NCI-H187 (cell line): Measurements from ENCODE around the gene NRIP1.
"Not testable (repeated sequence)": the region's sequence is repeated elsewhere in the genome, so short reads cannot be mapped to it uniquely, and the experiment has no call there.

Experiments used
- DNase-seq, 2 experiments: peaks; one replicate each; lab custom pipeline; 2025; lab: John Stamatoyannopoulos, UW

The NRIP1 gene

DNA sequence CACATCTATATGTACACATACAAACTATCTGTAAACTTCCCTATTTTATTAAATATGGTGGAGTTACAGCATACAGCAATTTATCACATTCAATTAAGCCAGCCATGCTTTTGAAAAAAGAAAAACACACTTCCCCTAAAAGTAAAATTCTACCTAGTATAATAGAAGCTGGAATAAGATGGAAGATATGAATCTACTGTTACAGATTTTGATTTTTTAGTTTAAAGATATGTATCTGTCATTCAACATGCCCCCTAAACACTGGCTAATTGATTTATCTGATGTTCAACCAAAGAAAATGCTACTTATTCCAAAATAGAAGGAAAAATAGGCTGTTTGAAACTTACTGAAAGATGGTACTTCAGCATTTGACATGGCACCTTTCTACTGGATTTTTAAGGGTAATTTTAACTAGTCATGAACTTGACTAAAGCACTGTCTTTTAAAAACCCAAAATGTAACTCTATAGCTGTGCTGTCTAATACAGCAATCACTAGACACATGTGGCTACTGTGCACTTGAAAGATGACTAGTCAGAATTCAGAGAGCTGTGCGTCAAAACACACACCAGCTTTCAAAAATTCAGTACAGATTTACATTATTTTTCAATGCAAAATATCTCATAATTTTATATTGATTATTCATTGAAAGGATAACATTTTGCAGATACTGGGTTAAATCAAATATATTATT is 25.0 kb downstream of the NRIP1 start:
- DNase-seq = no peak

DNA sequence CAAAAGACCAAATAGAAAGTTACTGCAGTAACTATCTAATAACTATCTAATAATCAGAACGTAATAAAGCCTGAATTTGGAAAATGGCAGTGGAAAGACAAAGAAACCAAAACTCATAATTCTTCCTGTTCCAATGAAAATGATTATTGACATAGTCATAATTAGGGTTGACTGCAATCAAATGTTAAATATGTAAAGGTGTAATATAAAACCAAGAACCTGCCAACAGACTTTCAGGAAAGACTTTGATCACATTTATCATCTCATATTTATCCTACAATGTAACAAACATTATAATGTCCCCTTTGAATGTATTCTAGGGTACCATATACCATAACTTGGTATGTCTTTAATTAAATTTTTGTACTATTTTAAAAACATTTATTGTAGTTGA is 26.9 kb downstream of the NRIP1 start:
- DNase-seq = no peak

DNA sequence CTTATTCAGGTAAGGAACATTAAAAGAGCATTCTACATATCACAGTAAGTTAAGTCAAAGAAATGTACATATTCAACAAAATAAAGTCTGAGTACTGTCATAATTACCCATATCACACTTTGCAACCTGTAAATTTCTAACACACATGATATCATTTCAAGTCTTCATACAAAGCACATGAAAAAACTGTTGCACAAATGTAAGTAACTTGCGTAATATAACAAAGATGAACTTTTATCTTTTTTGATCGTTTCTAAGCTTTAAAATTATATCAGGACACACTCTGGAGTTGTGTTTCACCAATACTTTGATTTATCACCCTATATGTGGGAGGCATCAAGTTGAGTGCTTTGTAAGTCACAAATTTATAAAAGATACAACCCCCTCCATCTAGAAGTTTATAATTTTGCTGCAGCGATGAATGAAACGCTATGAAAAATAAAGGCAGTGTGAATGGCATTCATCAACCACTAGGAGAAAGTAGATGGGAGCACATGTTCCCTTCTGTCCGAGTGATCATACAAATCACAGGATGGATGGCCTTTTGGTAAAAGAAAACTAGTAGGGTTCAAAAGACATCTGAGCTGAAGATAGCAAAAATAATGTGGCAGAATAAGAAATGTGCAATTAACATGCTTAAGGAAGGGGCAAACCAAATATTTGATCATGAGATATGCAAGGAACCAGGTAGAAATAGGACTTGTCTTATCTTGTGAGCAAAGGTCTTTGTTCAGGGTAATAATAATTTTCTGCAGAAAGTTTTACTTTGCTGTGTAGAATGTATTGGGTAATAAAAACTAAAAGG is 27.5 kb downstream of the NRIP1 start:
- DNase-seq = no peak

DNA sequence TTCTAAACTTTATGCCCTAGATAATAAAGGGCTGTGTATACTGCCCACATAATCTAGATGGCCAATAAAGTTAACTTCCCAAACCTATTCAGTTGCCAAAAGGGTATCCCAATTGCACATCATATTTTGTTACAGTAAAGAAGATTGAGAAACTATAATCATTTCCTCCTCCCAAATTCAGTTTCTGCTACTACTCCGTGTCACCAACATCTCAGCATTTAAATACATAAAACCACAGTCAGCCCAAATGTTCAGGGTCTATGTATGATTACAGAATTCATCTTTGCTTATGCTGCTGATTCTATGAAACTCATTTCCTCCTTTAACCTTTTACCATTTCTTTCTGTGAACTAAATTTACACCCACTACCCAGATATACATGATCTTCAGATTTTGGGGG is 28.6 kb downstream of the NRIP1 start:
- DNase-seq = no peak

DNA sequence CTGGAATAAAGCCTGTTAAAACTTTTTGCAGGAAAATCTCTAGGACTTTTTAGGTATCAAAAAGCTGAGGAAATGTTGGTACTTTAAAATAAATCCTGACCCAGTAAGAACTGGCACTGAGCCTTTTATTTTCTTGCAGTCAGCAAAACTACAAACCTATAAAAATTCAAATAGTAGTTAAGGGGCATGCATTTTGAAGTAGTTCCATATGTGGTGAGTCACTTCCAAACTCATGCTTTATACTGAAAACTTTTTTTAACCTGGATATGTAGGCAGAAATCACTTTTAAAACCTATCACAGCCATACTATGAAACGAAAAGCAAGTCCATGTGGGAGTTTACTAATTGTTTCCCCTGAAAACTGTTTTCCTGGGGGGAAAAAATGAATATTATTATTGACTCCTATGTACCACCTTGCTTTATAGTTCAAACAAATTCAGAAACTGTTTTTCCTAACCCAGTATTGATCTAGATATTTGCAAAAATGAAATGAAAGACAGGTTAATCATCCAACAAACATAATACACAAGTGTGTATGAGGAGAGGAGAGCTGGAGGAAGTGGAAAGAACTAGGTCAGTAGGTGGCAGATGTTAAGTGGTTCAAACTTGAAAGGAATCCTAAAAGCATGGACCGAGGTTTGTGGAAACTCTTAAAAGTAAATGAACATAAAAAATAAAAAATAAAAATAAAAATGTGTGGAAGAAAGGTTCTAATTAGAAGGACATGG is 30.5 kb downstream of the NRIP1 start:
- DNase-seq = no peak

DNA sequence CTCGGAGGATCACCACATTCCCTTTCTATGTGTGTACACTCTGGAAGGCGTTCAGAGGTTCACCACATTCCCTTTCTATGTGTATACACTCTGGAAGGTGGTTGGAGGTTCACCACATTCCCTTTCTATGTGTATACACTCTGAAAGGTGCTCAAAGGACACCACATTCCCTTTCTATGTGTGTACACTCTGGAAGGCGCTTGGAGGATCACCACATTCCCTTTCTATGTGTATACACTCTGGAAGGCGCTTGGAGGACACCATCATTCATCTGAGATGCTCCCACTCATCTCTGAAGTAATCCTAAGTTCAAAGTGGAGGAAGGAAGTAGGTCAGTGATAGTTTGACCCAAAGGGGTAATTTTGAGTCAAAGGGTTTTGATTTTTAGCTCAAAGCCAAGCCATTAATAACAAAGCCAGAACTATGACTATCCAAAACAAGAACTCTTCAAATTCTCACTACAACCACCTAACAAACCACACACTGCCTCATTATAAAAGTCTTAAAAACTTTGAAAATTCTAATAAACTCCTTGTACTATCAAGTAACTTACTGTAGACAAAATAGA is 32.9 kb downstream of the NRIP1 start:
- no peak for DNase-seq

DNA sequence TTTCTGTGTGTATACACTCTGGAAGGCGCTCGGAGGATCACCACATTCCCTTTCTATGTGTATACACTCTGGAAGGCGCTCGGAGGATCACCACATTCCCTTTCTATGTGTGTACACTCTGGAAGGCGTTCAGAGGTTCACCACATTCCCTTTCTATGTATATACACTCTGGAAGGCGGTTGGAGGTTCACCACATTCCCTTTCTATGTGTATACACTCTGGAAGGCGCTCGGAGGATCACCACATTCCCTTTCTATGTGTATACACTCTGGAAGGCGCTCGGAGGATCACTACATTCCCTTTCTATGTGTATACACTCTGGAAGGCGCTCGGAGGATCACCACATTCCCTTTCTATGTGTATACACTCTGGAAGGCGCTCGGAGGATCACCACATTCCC is 33.4 kb downstream of the NRIP1 start:
- DNase-seq = not testable (repeated sequence)

DNA sequence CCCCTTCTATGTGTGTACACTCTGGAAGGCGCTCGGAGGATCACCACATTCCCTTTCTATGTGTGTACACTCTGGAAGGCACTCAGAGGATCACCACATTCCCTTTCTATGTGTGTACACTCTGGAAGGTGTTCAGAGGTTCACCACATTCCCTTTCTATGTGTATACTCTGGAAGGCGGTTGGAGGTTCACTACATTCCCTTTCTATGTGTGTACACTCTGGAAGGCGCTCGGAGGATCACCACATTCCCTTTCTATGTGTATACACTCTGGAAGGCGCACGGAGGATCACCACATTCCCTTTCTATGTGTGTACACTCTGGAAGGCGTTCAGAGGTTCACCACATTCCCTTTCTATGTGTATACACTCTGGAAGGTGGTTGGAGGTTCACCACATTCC is 33.9 kb downstream of the NRIP1 start:
- not testable (repeated sequence) for DNase-seq

DNA sequence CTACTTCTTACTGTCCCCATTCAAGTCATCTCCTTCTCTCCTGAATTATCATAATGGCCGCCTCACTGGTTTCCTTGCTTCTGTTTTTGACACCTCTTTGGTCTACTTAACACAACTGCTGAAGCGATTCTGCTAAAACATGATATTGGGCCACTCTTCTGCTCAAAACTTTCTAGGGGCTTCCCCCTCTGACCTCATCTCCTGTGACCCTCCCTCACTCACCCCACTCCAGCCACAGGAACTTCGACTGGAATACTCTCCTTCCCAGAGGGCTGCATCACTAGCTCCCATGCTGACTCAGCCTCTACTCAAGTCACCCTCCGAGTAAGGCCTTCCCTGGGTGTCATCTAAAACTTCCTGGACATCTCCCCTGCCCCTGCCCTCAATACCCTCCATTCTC is 35.7 kb downstream of the NRIP1 start:
- DNase-seq = no peak

DNA sequence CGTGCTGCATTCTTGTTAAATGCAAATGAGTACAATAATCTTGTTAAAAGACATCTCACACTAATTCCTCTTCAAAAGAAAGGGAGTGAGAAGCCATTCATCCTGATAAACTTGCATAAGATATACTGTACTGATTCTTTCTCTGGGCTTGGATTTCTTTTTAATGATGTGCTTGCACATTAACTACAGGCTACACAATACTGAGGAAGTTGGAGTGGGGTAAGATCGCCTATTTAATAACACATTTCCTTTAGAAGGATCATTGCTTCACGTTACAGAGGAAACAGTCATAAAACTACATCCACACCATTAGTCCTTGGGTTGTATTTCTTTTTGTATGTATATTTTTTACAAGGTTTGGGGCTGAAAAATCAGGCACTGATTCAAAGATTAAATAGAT is 36.6 kb downstream of the NRIP1 start:
- no peak for DNase-seq

DNA sequence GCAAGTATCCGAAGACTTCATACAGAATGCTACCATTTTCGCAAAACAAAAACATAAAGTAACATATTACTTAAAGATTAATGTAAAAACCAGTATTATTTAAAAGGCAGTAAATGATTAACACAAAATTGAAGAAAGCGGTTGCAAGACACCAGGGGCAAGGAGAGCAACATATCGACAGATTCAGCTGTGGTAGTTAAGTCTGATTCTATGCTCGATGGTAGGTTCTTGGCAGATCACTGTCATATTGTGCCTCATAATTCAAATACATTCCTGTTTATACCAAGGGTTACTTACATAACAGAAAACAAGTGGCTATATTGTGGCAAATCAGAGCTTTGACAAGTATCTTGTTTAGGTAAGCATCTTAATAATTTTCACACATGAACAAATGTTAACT is 37.7 kb downstream of the NRIP1 start:
- no peak for DNase-seq

DNA sequence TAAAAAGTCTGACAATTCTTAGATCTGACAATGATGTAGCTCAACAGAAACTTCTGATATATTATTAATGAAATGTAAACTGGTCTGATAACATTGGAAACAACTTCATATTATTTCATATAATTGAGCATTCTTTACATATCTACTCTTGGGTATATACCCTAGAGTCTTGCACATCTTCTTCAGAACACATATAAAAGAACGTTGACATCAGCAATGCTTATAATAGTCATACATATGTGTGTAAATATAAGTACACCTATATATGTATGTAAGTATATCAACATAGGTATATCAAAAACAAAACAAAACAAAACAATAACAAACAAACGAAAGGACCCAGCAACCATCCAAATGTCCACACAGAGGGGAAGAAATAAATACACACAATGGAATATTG is 38.4 kb downstream of the NRIP1 start:
- no peak for DNase-seq

DNA sequence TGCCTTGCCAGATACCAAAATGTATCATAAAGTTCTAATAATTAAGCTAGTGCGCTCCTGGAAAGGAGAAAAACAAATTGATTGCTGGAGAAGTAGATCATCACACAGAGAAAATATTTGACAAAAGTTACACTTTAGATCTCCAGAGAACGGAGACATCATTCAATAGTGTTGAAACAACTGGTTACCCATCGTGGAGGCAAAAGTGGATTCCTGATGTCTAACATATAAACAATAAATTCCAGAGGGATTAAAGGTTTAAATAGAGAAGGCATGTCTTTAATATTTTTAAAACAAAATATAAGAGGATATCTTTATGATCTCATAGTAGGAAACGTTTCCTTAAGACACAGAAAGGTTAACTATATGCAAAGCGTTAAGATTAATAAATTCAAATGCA is 41.0 kb downstream of the NRIP1 start:
- no peak for DNase-seq

DNA sequence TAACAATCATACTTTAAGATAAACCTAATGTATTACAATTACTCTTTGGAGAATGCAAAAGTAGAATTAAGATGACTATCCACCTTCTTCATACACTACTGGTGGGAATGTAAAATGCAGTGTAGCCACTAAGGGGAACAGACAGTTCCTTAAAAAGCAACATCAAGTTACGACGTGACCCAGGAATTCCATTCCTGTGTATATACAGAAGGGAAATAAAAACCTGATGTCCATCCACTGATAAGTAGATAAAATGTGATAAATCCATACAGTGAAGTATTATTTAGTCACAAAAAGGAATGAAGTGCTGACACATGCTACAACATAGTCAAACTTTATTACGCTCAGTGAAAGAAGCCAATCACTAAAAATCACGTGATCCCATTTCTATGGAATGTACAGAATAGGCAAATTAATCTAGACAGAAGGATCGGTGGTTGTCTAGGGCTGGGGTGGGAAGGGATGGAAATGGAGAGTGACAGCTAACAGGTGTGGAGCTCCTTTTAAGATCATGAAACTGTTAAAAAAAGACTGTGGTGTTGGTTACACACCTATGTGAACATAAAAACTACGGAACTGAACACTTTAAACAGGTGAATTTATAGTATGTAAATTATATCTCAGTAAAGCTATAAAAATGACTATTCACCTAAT is 42.1 kb downstream of the NRIP1 start:
- DNase-seq = no peak

DNA sequence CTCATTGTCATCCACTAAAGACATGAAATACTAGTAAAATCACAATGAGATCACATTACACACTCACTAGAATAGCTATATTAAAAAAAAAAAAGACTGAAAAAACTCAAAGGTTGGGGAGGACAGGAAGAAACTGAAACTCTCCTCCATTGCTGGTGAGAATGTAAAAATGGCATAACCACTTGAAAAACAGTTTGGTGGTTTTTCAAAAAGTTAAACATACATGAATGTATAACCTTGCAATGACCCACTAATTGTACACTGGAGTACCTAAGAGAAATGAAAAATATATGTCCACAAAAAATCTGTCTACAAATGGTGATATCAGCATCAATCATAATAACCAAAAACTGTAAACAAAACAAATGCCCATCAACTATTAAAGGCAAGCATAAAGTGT is 44.0 kb downstream of the NRIP1 start:
- no peak for DNase-seq

DNA sequence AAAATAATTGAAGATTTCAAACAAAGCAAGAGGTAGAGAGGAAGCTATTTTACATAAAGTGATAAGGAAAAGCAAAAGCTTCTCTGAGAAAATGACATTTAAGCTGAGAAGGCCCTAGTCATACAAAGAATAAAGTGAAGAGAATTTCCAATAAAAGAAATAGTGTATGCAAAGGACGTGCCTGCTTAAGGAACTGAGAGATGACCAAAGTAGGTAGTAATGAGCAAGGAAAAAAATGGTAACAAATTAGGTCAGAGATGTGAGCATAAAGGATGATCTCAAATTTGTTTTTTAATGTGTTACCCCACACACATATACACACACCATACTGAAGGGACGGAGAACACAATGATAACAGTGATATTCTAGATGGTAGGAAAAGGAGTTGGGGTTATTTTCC is 46.4 kb downstream of the NRIP1 start:
- DNase-seq = no peak

DNA sequence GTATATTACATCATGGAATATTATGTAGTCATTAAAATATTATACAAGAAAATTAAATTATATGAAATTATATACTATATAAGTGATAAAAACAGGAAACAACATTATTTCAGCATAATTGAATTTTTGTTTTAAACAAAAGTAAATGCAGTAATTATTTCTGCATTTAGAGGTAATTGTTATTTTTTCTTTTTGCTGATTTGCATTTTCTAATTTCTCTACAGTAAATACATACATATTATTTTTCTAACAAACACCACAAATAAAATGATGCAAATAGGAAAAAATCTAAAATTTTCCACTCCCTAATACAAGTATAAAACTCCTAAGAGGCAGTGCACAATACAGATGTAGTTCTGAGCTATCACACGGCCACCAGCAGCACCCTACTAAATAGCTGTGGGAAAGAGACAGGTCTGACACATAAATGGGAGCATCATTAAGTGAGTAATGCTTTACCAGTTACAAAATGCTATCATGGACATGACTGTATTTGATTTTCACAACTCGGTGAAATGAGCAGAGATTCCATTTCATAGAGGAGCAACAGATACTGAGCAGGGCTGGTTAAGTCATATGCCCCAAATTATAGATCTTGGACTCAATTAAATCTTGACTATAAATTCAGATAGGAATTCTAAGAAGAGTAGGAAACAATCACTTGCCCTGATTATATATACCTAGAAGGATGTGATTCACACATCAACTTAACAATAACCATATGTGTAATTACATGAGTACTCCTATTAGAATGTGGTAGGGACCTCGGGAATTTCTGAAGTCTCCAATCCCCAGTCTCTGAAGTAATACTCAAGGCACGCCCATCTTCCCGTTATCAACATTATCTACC is 49.0 kb downstream of the NRIP1 start:
- no peak for DNase-seq

DNA sequence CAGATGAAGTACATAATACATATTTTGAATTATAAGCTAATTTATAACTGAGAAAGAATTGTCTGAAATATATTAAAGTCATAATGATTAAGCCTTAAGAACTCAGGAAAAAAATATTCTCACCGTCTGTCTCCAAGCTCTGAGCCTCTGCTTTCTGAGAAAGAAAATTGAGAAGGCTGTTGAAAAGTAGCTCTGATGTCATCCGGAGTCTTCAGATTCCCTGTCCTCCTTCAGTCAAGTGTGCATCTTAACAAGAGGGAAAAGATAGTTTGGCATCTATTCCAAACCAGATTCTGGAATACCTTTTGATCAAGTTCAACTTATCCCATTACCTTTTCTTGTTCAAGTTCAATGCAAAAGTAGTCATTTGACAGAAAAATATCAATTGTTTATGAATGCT is 50.6 kb downstream of the NRIP1 start:
- no peak for DNase-seq

DNA sequence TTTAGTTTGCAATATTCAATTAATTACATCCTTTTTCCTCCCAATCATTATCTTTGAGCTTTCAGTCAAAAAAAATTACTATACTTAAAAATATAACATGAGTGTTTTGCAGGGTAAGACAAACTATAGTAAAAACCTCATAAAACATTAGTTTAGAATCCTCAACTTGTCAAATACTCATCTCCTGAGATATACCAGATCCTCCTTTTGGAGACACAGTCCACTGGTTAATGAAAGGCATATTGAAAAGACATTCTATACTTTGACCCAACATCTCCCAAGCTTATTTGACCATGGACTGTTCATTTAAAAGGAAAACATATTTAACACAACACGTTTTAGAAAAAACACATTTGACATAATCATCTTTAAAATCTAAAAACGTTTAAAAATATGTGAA is 52.8 kb downstream of the NRIP1 start:
- no peak for DNase-seq

DNA sequence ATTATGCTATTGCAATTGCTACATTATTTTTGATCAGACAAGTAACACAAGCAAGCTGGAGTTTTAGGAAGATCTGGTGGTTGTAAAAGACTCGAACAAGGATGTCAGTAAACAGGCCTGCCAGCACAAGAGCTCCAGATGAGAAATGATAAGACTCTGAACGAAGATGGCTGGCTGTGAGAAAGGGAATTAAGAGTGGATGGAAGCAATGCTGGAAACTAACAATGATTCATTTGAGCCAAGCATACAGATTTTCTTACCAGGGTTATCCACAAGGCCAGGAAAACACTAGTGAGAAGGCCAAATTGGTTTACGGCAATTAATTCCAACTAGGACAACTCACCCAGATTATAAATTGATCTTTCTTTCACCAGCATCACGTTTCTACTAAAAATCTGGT is 54.2 kb downstream of the NRIP1 start:
- no peak for DNase-seq

DNA sequence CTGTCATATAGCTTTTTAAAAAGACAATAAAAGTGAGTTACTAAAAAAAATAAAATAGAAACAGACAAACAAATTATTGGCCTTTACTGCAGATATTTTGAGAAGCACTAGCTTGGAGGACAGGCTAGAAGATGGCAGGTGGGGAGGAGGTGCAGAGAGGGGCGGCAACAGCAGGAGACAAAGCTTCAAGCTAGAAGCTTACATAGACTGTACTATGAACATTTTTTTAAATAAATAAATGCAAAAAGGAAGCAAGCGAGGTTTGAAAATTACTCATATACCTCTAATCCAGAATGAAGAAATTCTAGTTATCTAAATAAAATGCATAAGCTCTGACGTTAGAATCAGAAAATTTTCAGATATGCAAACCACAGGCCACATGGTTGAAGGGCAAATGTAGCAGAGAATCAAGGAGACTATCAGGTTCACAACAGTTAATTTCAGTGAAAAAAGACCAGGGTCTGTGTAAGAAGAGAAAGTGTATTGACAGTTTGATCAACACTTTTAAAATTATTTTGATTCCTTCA is 54.9 kb downstream of the NRIP1 start:
- no peak for DNase-seq
